ENCODE data around the gene NUTM2D.
"Not testable (repeated sequence)": the region's sequence is repeated elsewhere in the genome, so short reads cannot be mapped to it uniquely, and the experiment has no call there.

NUTM2D gene

DNA sequence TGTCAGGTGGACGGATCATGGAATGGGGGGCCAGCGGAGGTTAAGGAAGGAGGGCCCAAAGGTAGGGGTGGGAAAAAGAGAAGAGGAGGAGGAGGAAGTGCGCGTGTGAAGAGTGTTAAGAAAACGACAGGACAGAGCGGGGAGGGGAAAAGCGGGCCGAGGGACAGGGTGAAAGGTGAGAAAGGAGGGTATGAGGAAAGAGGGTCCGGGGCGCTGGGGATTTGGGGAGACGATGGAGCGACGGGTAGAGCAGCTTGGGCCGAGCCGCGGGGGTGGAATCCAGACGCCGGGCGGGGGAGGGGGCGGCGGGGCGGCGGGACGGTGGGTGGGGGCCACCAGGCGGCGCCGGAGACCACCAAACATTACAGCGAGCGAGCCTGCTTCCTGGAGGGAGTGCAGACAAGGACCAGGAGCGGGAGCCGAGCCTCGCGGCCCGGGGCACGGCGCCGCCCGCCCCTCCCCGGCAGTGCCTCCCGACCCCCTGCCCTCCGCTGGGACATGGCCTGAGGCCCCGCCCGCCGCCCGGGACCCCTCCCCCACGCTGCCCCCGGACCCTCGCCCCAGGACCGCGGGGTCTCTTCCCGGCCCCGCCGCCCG, 15.9 kb upstream of the NUTM2D start:
- H3K27me3 ChIP-seq (ENCODE audit: insufficient read depth, low read length); H3K4me1 ChIP-seq (ENCODE audit: insufficient read depth, low read length); H3K9me3 ChIP-seq (ENCODE audit: insufficient read depth, low read depth, low read length); H3K27ac ChIP-seq (ENCODE audit: low read length); H3K9ac ChIP-seq (ENCODE audit: low read depth, low read length); H3K36me3 ChIP-seq (ENCODE audit: insufficient read depth, low read depth, low read length): not testable (repeated sequence)
- peak overlapping the region; percentile 47; the same call in 1 of the 2 replicates for H3K4me3 ChIP-seq (ENCODE audit: low read length)

DNA sequence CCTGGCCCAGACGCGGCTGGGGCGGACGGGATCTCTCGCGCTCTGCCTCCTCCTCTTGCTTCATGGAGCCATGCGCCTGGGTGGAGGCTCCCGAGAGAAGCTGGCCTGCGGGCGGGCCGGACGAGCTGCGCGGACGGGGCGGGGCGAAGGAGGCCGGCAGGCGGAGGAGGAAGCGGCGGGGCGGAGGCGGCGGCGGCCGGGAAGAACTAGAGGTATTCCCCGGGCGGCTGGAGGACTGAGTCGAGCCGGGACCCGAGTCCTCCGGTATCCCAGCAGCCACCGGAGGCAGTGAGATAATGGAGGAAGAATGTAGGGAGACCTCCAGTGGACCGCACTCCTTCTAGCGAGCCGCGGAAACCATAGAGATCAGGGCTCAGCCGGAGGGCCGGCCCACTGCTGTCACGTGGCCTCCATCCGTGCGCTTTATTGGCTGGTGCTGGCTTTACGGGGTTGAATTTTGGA, 15.3 kb upstream of the NUTM2D start:
- not testable (repeated sequence) for H3K9me3 ChIP-seq (ENCODE audit: insufficient read depth, low read depth, low read length); H3K27me3 ChIP-seq (ENCODE audit: insufficient read depth, low read length); H3K9ac ChIP-seq (ENCODE audit: low read depth, low read length); H3K4me1 ChIP-seq (ENCODE audit: insufficient read depth, low read length); H3K36me3 ChIP-seq (ENCODE audit: insufficient read depth, low read depth, low read length); H3K27ac ChIP-seq (ENCODE audit: low read length)
- H3K4me3 ChIP-seq (ENCODE audit: low read length): peak overlapping the region; percentile 43; the same call in 1 of the 2 replicates

DNA sequence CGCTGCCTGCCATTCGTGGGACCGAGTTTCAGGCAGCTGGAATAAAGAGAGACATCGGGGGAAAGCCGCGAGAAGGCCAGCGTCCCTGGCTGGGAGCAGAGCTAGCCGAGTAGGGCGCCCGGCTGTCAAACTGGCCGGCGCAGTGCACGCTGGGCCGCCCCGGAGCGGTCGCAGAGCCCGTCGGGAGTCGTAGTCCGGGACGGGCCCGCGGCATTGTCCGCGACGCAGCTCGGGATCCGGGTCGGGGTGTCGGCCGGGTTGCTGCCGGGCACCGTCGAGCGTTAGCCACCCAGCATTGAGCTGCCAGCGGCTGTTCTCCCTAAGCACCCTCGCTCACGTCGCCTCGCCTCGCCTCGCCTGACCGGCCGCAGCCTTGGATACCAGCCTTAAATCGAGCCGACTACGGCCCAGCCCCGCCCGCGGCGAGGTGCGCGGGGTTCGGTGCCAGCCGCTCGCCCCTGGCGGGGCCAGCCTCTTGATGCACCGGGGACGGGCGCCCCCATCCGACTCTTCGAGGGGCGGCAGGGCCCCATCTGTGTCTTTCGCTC, 14.8 kb upstream of the NUTM2D start:
- not testable (repeated sequence) for H3K27ac ChIP-seq (ENCODE audit: low read length)

DNA sequence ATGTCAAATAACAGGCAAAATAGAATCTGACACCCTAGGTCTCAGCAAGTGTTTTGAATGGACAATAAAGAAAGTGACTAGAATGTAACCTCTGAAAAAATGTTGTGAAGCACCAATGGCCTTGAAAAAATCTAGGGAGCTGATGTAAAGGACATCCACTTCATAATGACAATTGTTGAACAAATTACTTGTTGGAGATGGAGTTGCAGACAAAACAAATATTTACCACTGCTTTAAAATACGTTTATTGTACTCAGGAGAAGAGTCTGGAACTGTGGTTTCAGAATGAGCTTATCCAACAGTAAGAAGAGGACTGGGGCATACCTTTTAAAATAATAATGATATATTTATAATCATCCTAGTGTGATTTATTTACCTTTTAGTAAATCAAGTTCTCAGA, 11.8 kb upstream of the NUTM2D start:
- not testable (repeated sequence) for H3K36me3 ChIP-seq (ENCODE audit: insufficient read depth, low read depth, low read length); H3K4me3 ChIP-seq (ENCODE audit: low read length); H3K9ac ChIP-seq (ENCODE audit: low read depth, low read length); H3K9me3 ChIP-seq (ENCODE audit: insufficient read depth, low read depth, low read length); H3K27ac ChIP-seq (ENCODE audit: low read length); H3K4me1 ChIP-seq (ENCODE audit: insufficient read depth, low read length); H3K27me3 ChIP-seq (ENCODE audit: insufficient read depth, low read length)

More for the DNA sequence above, 14.8 kb upstream of the NUTM2D start:
- not testable (repeated sequence) for H3K4me1 ChIP-seq (ENCODE audit: insufficient read depth, low read length); H3K27me3 ChIP-seq (ENCODE audit: insufficient read depth, low read length); H3K9me3 ChIP-seq (ENCODE audit: insufficient read depth, low read depth, low read length); H3K4me3 ChIP-seq (ENCODE audit: low read length); H3K9ac ChIP-seq (ENCODE audit: low read depth, low read length); H3K36me3 ChIP-seq (ENCODE audit: insufficient read depth, low read depth, low read length)

DNA sequence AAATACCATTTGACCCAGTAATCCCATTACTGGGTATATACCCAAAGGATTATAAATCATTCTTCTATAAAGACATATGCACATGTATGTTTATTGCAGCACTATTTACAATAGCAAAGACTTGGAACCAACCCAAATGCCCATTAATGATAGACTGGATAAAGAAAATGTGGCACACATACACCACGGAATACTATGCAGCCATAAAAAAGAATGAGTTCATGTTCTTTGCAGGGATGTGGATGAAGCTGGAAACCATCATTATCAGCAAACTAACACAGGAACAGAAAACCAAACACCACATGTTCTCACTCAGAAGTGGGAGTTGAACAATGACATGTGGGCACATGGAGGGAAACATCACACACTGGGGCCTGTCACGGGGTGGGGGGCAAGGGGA, 7.4 kb upstream of the NUTM2D start:
- not testable (repeated sequence) for H3K9me3 ChIP-seq (ENCODE audit: insufficient read depth, low read depth, low read length); H3K27ac ChIP-seq (ENCODE audit: low read length); H3K36me3 ChIP-seq (ENCODE audit: insufficient read depth, low read depth, low read length); H3K4me3 ChIP-seq (ENCODE audit: low read length); H3K4me1 ChIP-seq (ENCODE audit: insufficient read depth, low read length); H3K9ac ChIP-seq (ENCODE audit: low read depth, low read length); H3K27me3 ChIP-seq (ENCODE audit: insufficient read depth, low read length)

DNA sequence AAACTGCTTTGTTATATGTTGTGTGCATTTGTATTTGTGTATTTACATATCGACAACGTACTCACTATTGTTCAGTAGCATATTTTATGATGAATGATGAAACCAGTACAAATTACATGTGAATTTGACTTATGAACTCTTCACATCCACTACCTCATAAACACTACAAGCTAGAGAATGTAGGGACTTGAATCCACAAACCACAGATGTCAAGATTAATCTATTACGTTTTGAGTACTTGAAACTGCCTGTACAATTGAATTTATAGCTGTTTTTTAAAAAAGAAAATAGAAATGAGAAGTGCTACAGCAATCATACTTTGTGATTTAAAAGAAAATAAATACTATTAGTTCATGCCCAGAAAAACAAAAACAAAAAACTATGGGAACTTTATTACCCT, 4.7 kb upstream of the NUTM2D start:
- not testable (repeated sequence) for H3K36me3 ChIP-seq (ENCODE audit: insufficient read depth, low read depth, low read length)

DNA sequence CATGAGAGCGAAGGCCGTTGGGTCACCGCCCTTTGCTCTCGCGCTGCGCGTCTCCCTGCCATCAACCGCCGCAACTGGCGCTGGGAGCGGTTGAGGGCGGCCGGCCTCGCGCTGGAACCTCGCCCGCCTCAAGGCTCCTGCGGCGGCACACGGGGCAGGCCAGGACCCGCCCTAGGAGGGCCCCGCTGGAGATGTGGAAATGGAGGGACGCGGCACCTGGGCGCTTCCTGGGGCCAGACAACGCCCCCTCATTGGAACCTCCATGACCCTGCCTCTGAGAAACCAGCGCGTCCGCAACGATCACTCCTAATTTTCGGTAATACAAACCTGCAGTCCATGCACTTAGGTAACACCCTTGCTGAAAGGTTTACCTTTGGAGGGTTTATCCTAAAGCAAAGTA, 2.4 kb upstream of the NUTM2D start:
- H3K4me1 ChIP-seq (ENCODE audit: insufficient read depth, low read length); H3K27ac ChIP-seq (ENCODE audit: low read length); H3K36me3 ChIP-seq (ENCODE audit: insufficient read depth, low read depth, low read length); H3K9ac ChIP-seq (ENCODE audit: low read depth, low read length); H3K4me3 ChIP-seq (ENCODE audit: low read length); H3K27me3 ChIP-seq (ENCODE audit: insufficient read depth, low read length); H3K9me3 ChIP-seq (ENCODE audit: insufficient read depth, low read depth, low read length): not testable (repeated sequence)

More for the DNA sequence above, 4.7 kb upstream of the NUTM2D start:
- not testable (repeated sequence) for H3K27ac ChIP-seq (ENCODE audit: low read length); H3K27me3 ChIP-seq (ENCODE audit: insufficient read depth, low read length); H3K4me3 ChIP-seq (ENCODE audit: low read length); H3K4me1 ChIP-seq (ENCODE audit: insufficient read depth, low read length); H3K9me3 ChIP-seq (ENCODE audit: insufficient read depth, low read depth, low read length); H3K9ac ChIP-seq (ENCODE audit: low read depth, low read length)

DNA sequence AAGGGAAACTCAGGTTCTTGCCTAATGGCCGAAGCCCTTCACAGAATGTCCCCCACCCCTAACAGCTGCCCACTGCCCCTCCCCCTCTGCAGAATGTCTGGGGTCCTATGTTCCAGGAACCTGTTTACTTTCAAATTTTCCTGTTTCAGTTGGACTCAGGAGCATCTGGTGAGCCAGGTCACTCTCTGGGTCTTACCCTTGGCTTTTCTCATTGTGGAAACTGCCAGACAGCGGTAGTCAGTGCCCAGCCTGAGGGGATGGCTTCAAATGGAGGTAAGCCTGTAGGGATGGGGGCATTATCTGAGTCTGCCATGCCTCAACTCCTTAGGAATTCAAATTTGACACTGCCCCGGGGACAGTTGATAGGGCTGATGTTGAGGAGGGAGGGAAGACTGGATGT, 615 bp downstream of the NUTM2D start:
- H3K27me3 ChIP-seq (ENCODE audit: insufficient read depth, low read length); H3K36me3 ChIP-seq (ENCODE audit: insufficient read depth, low read depth, low read length); H3K9me3 ChIP-seq (ENCODE audit: insufficient read depth, low read depth, low read length); H3K27ac ChIP-seq (ENCODE audit: low read length); H3K9ac ChIP-seq (ENCODE audit: low read depth, low read length); H3K4me1 ChIP-seq (ENCODE audit: insufficient read depth, low read length); H3K4me3 ChIP-seq (ENCODE audit: low read length): not testable (repeated sequence)

DNA sequence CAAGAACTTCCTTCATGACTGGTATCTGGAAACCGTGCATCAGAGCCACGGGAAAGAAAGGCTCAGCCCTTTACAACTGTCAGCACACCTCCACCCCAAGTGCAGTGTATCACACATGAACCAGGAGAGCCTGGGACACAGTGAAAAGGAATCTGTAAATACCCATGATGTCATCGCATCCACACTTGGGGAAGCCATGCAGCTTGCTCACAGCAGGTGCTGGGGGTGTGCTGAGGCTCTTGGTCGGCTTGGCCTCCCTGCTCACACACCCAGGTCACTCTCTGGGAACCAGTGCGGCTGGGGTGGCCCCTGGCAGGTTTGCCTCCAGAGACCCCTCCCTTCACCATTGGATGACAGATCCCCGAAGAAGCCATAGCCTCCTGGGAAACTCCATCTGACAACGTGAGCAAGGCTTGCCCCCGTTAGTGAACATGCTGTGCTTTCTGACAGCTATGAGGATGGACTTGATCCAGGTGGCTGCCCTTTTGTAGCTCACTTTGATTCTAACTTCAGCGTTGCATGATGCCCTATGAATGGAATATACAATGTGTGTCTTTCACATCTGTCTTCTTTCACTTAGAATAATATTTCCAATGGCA, 12.1 kb downstream of the NUTM2D start:
- not testable (repeated sequence) for H3K4me1 ChIP-seq (ENCODE audit: insufficient read depth, low read length); H3K4me3 ChIP-seq (ENCODE audit: low read length); H3K27me3 ChIP-seq (ENCODE audit: insufficient read depth, low read length); H3K27ac ChIP-seq (ENCODE audit: low read length); H3K9ac ChIP-seq (ENCODE audit: low read depth, low read length); H3K9me3 ChIP-seq (ENCODE audit: insufficient read depth, low read depth, low read length); H3K36me3 ChIP-seq (ENCODE audit: insufficient read depth, low read depth, low read length)

DNA sequence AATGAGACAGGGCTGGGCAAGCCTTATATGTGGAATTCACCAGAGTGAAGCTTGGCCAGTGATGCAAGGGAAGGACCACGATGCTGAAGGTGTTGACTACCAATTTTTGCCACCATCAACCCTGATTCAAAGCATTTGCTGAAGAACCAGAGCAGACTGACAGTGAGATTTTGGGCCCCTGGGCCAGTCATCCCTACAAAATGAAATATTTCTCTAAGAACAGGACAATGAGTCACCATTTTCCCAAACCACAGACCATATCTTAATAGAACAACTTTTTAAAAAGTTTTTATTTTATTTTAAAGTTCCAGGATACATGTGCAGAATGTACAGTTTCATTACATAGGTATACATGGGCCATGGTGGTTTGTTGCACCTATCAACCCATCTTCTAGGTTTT, 16.5 kb downstream of the NUTM2D start:
- H3K9ac ChIP-seq (ENCODE audit: low read depth, low read length); H3K36me3 ChIP-seq (ENCODE audit: insufficient read depth, low read depth, low read length); H3K4me1 ChIP-seq (ENCODE audit: insufficient read depth, low read length); H3K27me3 ChIP-seq (ENCODE audit: insufficient read depth, low read length); H3K9me3 ChIP-seq (ENCODE audit: insufficient read depth, low read depth, low read length); H3K27ac ChIP-seq (ENCODE audit: low read length); H3K4me3 ChIP-seq (ENCODE audit: low read length): not testable (repeated sequence)

DNA sequence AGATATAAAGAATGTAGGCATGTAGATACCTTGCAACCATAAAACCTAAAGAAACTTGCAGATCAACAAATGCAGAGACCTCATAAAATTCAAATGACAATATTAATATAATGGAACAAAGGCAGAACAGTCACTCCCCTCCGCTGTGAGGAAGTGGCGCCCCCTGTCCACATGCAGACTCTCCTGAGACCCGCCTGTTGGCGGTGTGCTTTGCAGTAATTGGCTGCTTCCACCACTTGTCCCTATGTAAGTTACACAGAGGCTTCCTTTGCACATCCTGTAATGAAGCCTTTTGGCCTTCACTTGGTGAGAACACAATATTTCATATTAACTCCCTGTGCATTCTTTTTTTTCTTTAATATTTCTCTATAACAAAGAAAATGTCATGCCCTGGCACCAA, 21.6 kb downstream of the NUTM2D start:
- not testable (repeated sequence) for H3K36me3 ChIP-seq (ENCODE audit: insufficient read depth, low read depth, low read length); H3K9ac ChIP-seq (ENCODE audit: low read depth, low read length); H3K4me3 ChIP-seq (ENCODE audit: low read length); H3K9me3 ChIP-seq (ENCODE audit: insufficient read depth, low read depth, low read length); H3K27me3 ChIP-seq (ENCODE audit: insufficient read depth, low read length); H3K27ac ChIP-seq (ENCODE audit: low read length); H3K4me1 ChIP-seq (ENCODE audit: insufficient read depth, low read length)

DNA sequence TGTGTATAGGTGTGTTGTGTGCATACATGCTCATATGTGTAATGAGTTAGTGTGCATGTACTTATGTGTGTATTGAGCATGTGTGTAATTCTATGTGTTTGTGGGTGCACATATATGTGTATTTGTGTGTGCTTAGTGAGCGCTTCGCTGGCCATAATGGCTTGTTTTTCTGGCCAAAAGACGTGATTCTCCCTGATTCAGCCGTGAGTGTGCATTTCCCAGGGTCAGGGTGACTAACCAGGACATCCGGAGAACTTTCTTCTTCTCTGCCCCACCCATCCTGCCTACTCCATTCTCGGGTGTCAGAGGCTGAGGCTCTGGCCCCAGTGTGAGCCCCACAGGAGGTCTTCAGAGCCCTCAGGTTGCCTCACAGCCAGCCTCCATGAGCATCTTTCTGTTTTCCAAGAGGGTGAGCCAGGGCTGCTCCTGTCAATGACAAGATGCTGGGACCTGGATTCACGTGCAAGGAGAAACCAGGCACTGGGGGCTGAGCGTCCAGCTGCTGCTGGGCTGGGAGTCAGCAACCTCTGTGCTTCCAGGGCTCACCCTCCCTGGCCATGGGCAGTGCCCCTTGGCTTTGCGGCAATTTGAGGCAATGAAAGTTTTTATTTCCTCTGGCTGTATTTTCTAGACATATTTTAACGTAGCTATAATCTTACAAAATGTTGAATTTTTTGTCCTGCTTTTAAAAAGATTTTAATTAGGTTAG, 25.8 kb downstream of the NUTM2D start:
- not testable (repeated sequence) for H3K27ac ChIP-seq (ENCODE audit: low read length); H3K36me3 ChIP-seq (ENCODE audit: insufficient read depth, low read depth, low read length); H3K4me3 ChIP-seq (ENCODE audit: low read length); H3K4me1 ChIP-seq (ENCODE audit: insufficient read depth, low read length); H3K27me3 ChIP-seq (ENCODE audit: insufficient read depth, low read length); H3K9ac ChIP-seq (ENCODE audit: low read depth, low read length); H3K9me3 ChIP-seq (ENCODE audit: insufficient read depth, low read depth, low read length)
